Astrocyte of the cerebellum (primary cell): ENCODE results near the gene NCAM1.

Source experiments
- DNase-seq: peaks from one replicate; pipeline ENCODE4 v3.0.0-alpha.2; 2011; ENCODE audit warnings: low read depth
- H3K4me3 ChIP-seq: 2 replicates; pipeline ENCODE4 v1.5.1; 2011; ENCODE audit warnings: mild to moderate bottlenecking, low read depth, low read length, moderate library complexity
- CTCF ChIP-seq: IDR thresholded peaks from 2 replicates; pipeline ENCODE4 v1.5.1; 2012; ENCODE audit warnings: low read length, low read depth, moderate library complexity, mild to moderate bottlenecking; ENCODE audit errors: missing control alignments
- in situ Hi-C: cut with HindIII; loops from 2 replicates; pipeline ENCODE4 v1.10.0; 2017; ENCODE audit warnings: low sequenced_read_pairs

NCAM1 gene

GRCh38 chr11:113238721-113239120, 277.5 kb downstream of the NCAM1 start:
- DNase-seq: no peak
- no peak for TF ChIP-seq CTCF
- in situ Hi-C loops: no loop called here
- H3K4me3 ChIP-seq: no peak overlapping the region

- no peak for DNase-seq
- H3K4me3 ChIP-seq: no peak overlapping the region
- TF ChIP-seq CTCF: no peak
- in situ Hi-C loops: no loop called here
Observed at GRCh38 chr11:113240389-113240788, 279.2 kb downstream of the NCAM1 start.

DNA sequence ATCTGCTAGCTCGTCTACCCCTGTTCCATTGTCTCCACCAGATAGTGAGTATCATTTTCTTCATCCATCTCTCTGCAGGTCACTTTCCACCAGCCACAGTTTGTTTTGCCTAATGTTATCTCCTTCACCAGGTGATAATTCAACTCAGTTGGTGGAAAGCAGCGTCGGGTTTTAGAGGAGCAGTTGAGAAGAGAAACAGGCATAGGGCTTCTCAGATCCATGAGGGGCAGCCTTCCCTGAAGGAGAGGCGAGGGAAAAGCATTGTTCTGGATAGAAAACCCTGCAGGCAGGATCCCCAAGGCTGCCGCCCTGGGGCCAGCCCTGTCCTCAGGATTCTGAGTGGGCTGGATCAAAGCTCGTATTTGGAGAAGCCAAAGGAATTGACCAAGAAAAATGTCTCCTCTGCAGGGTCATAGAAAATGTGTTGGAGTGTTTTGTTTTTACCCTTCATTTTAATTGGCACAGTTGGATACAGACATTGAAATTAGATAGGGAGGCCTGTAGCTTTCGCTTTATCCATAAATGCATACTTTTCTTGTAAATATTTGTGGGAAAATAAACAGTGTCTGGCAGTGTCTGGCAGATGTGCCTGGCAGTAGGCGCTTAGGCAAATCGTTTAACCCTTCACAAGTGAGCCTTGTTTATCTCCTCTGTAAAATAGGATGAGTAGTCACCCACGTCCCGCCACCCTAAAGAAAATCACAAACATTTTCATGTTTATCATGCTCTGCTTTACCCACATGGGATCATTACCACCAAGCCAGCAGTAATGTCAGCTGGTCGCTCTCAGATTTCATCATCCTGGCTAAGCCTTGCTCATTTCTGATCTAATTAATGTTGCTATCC, 279.8 kb downstream of the NCAM1 start:
- TF ChIP-seq CTCF: no peak
- no peak for DNase-seq
- in situ Hi-C loops: no loop called here
- no peak overlapping the region for H3K4me3 ChIP-seq

GRCh38 chr11:113241636-113242054, 280.4 kb downstream of the NCAM1 start:
- H3K4me3 ChIP-seq: no peak overlapping the region
- DNase-seq: no peak
- in situ Hi-C loops: no loop called here

DNA sequence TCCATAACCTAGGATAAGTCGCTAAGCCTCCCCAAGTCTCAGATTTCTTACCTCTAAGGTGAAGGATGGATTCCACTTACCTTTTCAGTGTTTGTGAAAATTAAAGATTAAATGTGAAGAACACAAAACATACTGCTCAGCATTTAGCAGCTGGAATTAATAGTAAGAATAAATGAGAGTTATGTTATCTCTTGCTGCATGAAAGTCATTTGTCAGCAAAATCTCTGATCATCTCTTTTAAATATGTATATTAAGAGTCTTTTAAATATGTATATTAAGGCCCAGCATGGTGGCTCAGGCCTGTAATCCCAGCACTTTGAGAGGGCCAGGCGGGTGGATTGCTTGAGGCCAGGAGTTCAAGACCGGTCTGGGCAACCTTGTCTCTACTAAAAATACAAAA, 280.8 kb downstream of the NCAM1 start:
- no peak for TF ChIP-seq CTCF
- no peak for DNase-seq
- in situ Hi-C loops: no loop called here
- H3K4me3 ChIP-seq: no peak overlapping the region

More at GRCh38 chr11:113241636-113242054, 280.4 kb downstream of the NCAM1 start:
- no peak for TF ChIP-seq CTCF

DNA sequence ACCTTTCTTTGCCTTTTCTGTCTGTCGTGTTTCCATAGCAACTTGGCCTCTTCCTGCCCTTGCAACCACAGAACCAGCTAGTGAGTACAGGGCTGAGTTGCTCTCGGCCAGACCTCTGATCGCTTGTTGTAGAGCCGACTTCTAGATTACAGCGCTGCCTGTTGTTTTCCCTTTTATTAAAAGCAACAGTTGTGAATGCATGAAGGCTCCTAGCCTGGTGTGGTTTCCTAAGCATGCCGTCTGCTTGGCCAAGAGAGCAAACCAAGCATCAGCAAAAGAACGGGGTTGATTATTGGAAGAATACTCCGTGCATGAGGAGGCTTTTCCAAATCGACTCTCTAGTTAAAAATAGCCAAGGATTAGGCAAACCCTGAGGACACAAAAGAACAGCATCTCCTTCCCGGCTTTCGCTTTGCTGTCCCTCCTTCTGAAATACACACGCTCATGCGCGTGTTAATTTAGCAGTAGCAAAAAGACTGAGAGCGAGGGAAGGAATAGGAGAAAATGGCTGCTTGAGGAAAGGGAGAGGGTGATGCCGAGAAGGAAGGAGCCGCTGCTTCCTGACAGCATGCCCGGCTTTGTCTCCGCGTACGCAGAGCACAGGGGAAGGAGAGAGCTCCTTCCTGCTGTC, 281.7 kb downstream of the NCAM1 start:
- DNase-seq: peak; percentile 43
- in situ Hi-C loops: no loop called here
- TF ChIP-seq CTCF: no peak
- peak overlapping the region; percentile 34 for H3K4me3 ChIP-seq
